SU-DHL-6 (cell line): ENCODE measurements around the gene CREG1.

Experiments
- CTCF ChIP-seq: fragments of 200-600 bp; sonication (generic); IDR thresholded peaks from one replicate; pipeline ENCODE4 v1.5.1; 2017; ENCODE audit warnings: antibody characterized with exemption, mild to moderate bottlenecking, low read length, moderate library complexity; ENCODE audit not compliant: insufficient read depth, poor library complexity, severe bottlenecking
- EZH2phosphoT487 ChIP-seq: fragments of 200-600 bp; sonication (generic), shearing (Covaris generic); conservative IDR thresholded peaks from 2 replicates; pipeline ENCODE4 v1.6.1; 2018; ENCODE audit warnings: mild to moderate bottlenecking, antibody characterized with exemption, low read length, moderate library complexity, mixed read lengths

GRCh38 chr1:167542109-167543032 is 11.2 kb downstream of the CREG1 start:
- TF ChIP-seq CTCF (no peak), EZH2phosphoT487 (no peak)
